ENCODE results near the gene APIP. TPM values are rescaled to one million over a fixed set of nuclear protein-coding genes. Genes with fewer than 3 reads are reported as not detected.

APIP gene
- total RNA-seq, 1 donor from 2014 or later: 30.9 TPM

DNA sequence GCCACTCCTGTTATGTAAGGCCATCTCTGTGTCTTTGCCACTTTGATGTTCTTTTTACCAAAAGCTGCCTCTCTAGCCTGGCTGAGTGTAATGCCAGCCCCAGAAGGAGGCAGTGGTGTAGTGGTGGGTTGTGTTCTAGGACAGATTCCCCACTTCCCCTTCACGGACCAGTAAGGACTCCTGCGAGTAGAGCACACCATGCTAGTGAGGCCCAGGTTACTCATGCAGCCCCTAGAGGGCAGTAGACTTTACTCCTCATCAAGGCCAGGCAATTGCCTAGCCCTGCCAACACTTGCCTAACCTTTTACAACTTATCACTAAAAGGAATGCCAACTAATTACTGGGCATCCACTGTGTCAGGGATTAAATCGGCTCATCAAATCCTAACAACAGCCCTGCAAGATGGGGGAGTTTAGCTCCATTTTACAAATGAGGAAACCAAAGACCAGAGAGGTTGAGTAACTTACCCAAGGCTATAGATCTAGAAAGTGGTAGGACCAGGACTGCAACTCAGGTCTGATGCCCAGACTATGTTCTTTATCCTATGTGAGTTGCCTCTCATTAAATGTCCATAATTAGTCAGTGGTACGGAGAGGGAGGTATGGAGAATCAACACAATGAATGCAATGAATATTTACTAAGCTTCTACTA, 75.3 kb downstream of the APIP start:
- no peak for DNase-seq

DNA sequence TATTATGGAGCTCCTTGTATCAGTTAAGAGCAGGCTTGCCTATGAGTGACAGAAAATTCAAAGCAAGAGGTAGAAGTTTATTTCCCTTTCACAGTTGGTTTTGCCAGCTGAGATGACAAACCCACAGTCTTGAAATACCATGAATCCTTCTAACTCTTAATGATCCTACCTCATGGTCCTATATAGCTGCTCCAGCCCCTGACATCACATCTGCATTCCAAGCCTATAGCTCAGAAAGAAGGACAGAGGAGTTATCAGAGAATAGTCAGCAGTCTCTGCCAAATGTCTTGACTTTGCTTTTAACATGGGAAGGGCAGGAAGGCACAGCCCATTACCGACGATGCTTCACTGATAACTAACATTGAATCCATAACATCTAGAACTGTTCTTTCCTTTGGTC, 76.2 kb downstream of the APIP start:
- DNase-seq: no peak

- DNase-seq: no peak
These were observed 79.0 kb downstream of the APIP start for GRCh38 chr11:34836958-34837856.

- no peak for DNase-seq
These were observed 82.6 kb downstream of the APIP start for GRCh38 chr11:34833602-34834001.

Small RNA genes lying within 50 kb of the gene (small RNA-seq; reads per million reads assigned to genes)
- 0.32 reads per million, percentile 18 among the genes with 10 or more reads in this experiment for gene MIR1343

Other genes with a start within 250 kb of the APIP start
- 47.1 TPM for gene PDHX, start 239 bp upstream of the APIP start, total RNA-seq
- 6.2 TPM for gene CD44, start 222.8 kb upstream of the APIP start, total RNA-seq